ENCODE results near the gene SEMA4A.

- TF ChIP-seq CTCF (IDR thresholded peaks at IDR 0.05; ENCODE audit: insufficient read depth, low read depth, low read length) (no peak), EZH2 (IDR thresholded peaks at IDR 0.05; ENCODE audit: insufficient read depth, low read length) (no peak)
Observed at GRCh38 chr1:156130578-156130942, 22.8 kb upstream of the SEMA4A start.

All from astrocyte (in vitro differentiated cells and primary cell).